HEK293 (cell line): ENCODE data around the gene ZC3H4.

Experiments
- CTCF ChIA-PET: fragments of 350-600 bp; formaldehyde crosslinking; extraction: SDS; loops from one replicate; lab custom pipeline; 2021; ENCODE audit warnings: antibody characterized with exemption; lab: Yijun Ruan, JAX
- POLR2A ChIA-PET: fragments of 300-600 bp; formaldehyde crosslinking; extraction: SDS; loops from one replicate; lab custom pipeline; 2020; ENCODE audit warnings: antibody characterized with exemption, inconsistent platforms; lab: Yijun Ruan, JAX
- H3K27ac ChIP-seq: fragments of 200-500 bp; sonication (Bioruptor generic); 2 replicates; pipeline ENCODE4 v1.5.1; 2014; ENCODE audit warnings: low read depth, low read length, control low read depth, inconsistent platforms; ENCODE audit errors: extremely low read depth
- H3K36me3 ChIP-seq, 2 experiments: fragments of 200-500 bp in 1 of 2; sonication (Bioruptor generic) in 1 of 2; 1 replicate in 1 of 2; 2 replicates in 1 of 2; pipeline ENCODE4 v1.5.1; 2014 to 2017; ENCODE audit warnings: inconsistent platforms in 2 of 2, low read length in 2 of 2; ENCODE audit not compliant: control insufficient read depth in 2 of 2, insufficient read depth in 1 of 2
- H3K4me1 ChIP-seq: fragments of 200-500 bp; sonication (Bioruptor generic); 2 replicates; pipeline ENCODE4 v1.5.1; 2014; ENCODE audit warnings: mild to moderate bottlenecking, low read length, inconsistent platforms; ENCODE audit not compliant: control insufficient read depth, insufficient read depth
- H3K4me3 ChIP-seq: 2 replicates; pipeline ENCODE4 v1.5.1; 2011; ENCODE audit warnings: low read depth, mild to moderate bottlenecking, control low read depth, low read length, moderate library complexity
- H3K9me3 ChIP-seq: fragments of 200-500 bp; sonication (Bioruptor generic); 2 replicates; pipeline ENCODE4 v1.5.1; 2014; ENCODE audit warnings: low read depth, low read length, inconsistent platforms; ENCODE audit not compliant: control insufficient read depth, insufficient read depth
- GFI1B ChIP-seq: fragments of 450-650 bp; formaldehyde crosslinking; IDR thresholded peaks from 2 replicates; pipeline ENCODE4 v1.5.1; 2016; ENCODE audit warnings: missing biosample characterization, missing genetic modification characterization
- GLIS1 ChIP-seq: fragments of 450-650 bp; formaldehyde crosslinking; IDR thresholded peaks from 2 replicates; pipeline ENCODE4 v1.5.1; 2016; ENCODE audit warnings: missing biosample characterization, missing genetic modification characterization
- KLF1 ChIP-seq: fragments of 450-650 bp; formaldehyde crosslinking; IDR thresholded peaks from 2 replicates; pipeline ENCODE4 v1.5.1; 2016; ENCODE audit warnings: missing biosample characterization, missing genetic modification characterization
- KLF16 ChIP-seq: fragments of 450-650 bp; formaldehyde crosslinking; IDR thresholded peaks from 2 replicates; pipeline ENCODE4 v1.5.1; 2017; ENCODE audit warnings: missing biosample characterization, missing genetic modification characterization
- KLF8 ChIP-seq: fragments of 450-650 bp; formaldehyde crosslinking; IDR thresholded peaks from 2 replicates; pipeline ENCODE4 v1.5.1; 2016; ENCODE audit warnings: missing biosample characterization, missing genetic modification characterization
- OVOL3 ChIP-seq: fragments of 450-650 bp; formaldehyde crosslinking; IDR thresholded peaks from 2 replicates; pipeline ENCODE4 v1.5.1; 2016; ENCODE audit warnings: missing biosample characterization, missing genetic modification characterization
- SP2 ChIP-seq: fragments of 450-650 bp; formaldehyde crosslinking; IDR thresholded peaks from 2 replicates; pipeline ENCODE4 v1.5.1; 2016; ENCODE audit warnings: missing biosample characterization, missing genetic modification characterization
- SP3 ChIP-seq: fragments of 450-650 bp; formaldehyde crosslinking; IDR thresholded peaks from 2 replicates; pipeline ENCODE4 v1.5.1; 2016; ENCODE audit warnings: missing biosample characterization, missing genetic modification characterization
- SP7 ChIP-seq: fragments of 450-650 bp; formaldehyde crosslinking; IDR thresholded peaks from 2 replicates; pipeline ENCODE4 v1.5.1; 2016; ENCODE audit warnings: missing biosample characterization, missing genetic modification characterization
- WT1 ChIP-seq: fragments of 450-650 bp; formaldehyde crosslinking; IDR thresholded peaks from 2 replicates; pipeline ENCODE4 v1.5.1; 2016; ENCODE audit warnings: missing biosample characterization, missing genetic modification characterization
- ZFHX2 ChIP-seq: fragments of 450-650 bp; formaldehyde crosslinking; conservative IDR thresholded peaks from 2 replicates; pipeline ENCODE4 v1.5.1; 2016; ENCODE audit warnings: missing biosample characterization, missing genetic modification characterization
- ZFP41 ChIP-seq: fragments of 450-650 bp; formaldehyde crosslinking; IDR thresholded peaks from 2 replicates; pipeline ENCODE4 v1.5.1; 2016; ENCODE audit warnings: missing biosample characterization, missing genetic modification characterization, borderline replicate concordance
- ZIC2 ChIP-seq: fragments of 450-650 bp; formaldehyde crosslinking; IDR thresholded peaks from 2 replicates; pipeline ENCODE4 v1.5.1; 2016; ENCODE audit warnings: missing biosample characterization, missing genetic modification characterization
- ZNF121 ChIP-seq: fragments of 450-650 bp; formaldehyde crosslinking; IDR thresholded peaks from 2 replicates; pipeline ENCODE4 v1.5.1; 2016; ENCODE audit warnings: missing biosample characterization, missing genetic modification characterization
- ZNF174 ChIP-seq: fragments of 450-650 bp; formaldehyde crosslinking; IDR thresholded peaks from 2 replicates; pipeline ENCODE4 v1.5.0; 2017; ENCODE audit warnings: missing biosample characterization, mild to moderate bottlenecking, missing genetic modification characterization
- ZNF248 ChIP-seq: fragments of 450-650 bp; formaldehyde crosslinking; IDR thresholded peaks from 2 replicates; pipeline ENCODE4 v1.5.1; 2017; ENCODE audit warnings: missing biosample characterization, missing genetic modification characterization
- ZNF335 ChIP-seq: fragments of 450-650 bp; formaldehyde crosslinking; conservative IDR thresholded peaks from 2 replicates; pipeline ENCODE4 v1.5.1; 2016; ENCODE audit warnings: missing biosample characterization, missing genetic modification characterization
- ZNF341 ChIP-seq: fragments of 450-650 bp; formaldehyde crosslinking; IDR thresholded peaks from 2 replicates; pipeline ENCODE4; 2016; ENCODE audit warnings: low read depth, missing biosample characterization, missing genetic modification characterization
- ZNF354C ChIP-seq: fragments of 450-650 bp; formaldehyde crosslinking; IDR thresholded peaks from 2 replicates; pipeline ENCODE4 v1.5.1; 2016; ENCODE audit warnings: missing biosample characterization, missing genetic modification characterization, low read depth, borderline replicate concordance
- ZNF416 ChIP-seq: fragments of 450-650 bp; formaldehyde crosslinking; IDR thresholded peaks from 2 replicates; pipeline ENCODE4 v1.5.1; 2016; ENCODE audit warnings: missing biosample characterization, missing genetic modification characterization
- ZNF501 ChIP-seq: fragments of 450-650 bp; formaldehyde crosslinking; IDR thresholded peaks from 2 replicates; pipeline ENCODE4 v1.5.1; 2016; ENCODE audit warnings: missing biosample characterization, missing genetic modification characterization
- ZNF660 ChIP-seq: fragments of 450-650 bp; IDR thresholded peaks from 2 replicates; pipeline ENCODE4 v1.5.1; 2018; ENCODE audit warnings: missing biosample characterization, mild to moderate bottlenecking, missing genetic modification characterization
- ZNF777 ChIP-seq: fragments of 450-650 bp; formaldehyde crosslinking; IDR thresholded peaks from 2 replicates; pipeline ENCODE4 v1.5.1; 2017; ENCODE audit warnings: missing biosample characterization, missing genetic modification characterization, borderline replicate concordance
- TF ChIP-seq, protein P1 (sequence below): fragments of 450-650 bp; formaldehyde crosslinking; IDR thresholded peaks from 2 replicates; pipeline ENCODE4 v1.5.1; 2016; ENCODE audit warnings: missing biosample characterization, missing genetic modification characterization
- TF ChIP-seq, protein P2 (sequence below): fragments of 450-650 bp; IDR thresholded peaks from 2 replicates; pipeline ENCODE4 v1.5.1; 2018; ENCODE audit warnings: missing biosample characterization, mild to moderate bottlenecking, missing genetic modification characterization
- TF ChIP-seq, protein P3 (sequence below): fragments of 450-650 bp; formaldehyde crosslinking; IDR thresholded peaks from 2 replicates; pipeline ENCODE4 v1.5.1; 2016; ENCODE audit warnings: missing biosample characterization, missing genetic modification characterization, low read depth
- TF ChIP-seq, protein P4 (sequence below): fragments of 450-650 bp; formaldehyde crosslinking; IDR thresholded peaks from 2 replicates; pipeline ENCODE4 v1.5.1; 2016; ENCODE audit warnings: missing biosample characterization, missing genetic modification characterization, borderline replicate concordance

ZC3H4 gene

DNA sequence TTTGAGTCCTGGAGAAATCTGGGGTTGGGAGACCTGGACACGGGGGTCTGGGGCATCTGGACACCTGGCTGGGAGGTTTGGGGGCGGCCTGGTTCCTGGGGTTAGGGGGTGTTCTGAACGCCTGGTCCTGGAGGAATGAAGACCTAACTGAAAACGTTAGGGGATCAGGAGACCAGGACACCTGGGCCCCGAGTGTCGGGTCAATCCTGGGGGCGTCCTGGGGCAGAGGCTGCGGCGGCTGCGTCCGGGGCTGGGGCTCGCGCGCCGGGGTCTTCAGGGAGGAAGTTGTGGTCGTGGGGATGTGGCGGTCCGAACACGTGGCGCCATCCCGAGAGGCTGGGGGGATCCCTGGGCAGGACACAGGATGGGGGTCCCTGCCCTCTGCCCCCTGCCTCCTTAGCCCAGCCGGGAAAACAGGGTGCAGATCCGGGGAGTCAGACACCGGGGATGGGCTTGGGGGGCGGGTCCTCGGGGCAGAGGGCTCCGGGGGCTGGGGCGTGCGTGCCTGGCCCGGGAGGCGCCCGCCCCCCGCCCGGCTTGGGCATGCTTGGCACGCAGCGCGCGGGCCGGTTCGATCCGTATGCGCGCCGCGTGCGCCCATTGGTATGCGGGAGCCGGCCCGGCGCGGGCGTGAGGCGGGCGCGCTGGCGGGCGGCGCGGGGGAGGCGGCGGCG lies 93.3 kb downstream of the ZC3H4 start (continued):
- TF ChIP-seq, protein P1, sequence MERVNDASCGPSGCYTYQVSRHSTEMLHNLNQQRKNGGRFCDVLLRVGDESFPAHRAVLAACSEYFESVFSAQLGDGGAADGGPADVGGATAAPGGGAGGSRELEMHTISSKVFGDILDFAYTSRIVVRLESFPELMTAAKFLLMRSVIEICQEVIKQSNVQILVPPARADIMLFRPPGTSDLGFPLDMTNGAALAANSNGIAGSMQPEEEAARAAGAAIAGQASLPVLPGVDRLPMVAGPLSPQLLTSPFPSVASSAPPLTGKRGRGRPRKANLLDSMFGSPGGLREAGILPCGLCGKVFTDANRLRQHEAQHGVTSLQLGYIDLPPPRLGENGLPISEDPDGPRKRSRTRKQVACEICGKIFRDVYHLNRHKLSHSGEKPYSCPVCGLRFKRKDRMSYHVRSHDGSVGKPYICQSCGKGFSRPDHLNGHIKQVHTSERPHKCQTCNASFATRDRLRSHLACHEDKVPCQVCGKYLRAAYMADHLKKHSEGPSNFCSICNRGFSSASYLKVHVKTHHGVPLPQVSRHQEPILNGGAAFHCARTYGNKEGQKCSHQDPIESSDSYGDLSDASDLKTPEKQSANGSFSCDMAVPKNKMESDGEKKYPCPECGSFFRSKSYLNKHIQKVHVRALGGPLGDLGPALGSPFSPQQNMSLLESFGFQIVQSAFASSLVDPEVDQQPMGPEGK (tag by site-specific recombination): peak; percentile 61
- TF ChIP-seq OVOL3 (no peak), ZNF248 (tag by site-specific recombination) (no peak), ZNF416 (tag by site-specific recombination) (no peak), ZFHX2 (peak; percentile 11; the same call in 1 of the 2 replicates), ZNF174 (tag by site-specific recombination) (no peak), ZNF335 (peak; percentile 70), ZNF501 (tag by site-specific recombination) (0 out of 2 replicates have a peak, but pooled peaks have one; percentile 20), WT1 (tag by site-specific recombination) (0 out of 2 replicates have a peak, but pooled peaks have one; percentile 11), ZNF354C (no peak)
- TF ChIP-seq, protein P2, sequence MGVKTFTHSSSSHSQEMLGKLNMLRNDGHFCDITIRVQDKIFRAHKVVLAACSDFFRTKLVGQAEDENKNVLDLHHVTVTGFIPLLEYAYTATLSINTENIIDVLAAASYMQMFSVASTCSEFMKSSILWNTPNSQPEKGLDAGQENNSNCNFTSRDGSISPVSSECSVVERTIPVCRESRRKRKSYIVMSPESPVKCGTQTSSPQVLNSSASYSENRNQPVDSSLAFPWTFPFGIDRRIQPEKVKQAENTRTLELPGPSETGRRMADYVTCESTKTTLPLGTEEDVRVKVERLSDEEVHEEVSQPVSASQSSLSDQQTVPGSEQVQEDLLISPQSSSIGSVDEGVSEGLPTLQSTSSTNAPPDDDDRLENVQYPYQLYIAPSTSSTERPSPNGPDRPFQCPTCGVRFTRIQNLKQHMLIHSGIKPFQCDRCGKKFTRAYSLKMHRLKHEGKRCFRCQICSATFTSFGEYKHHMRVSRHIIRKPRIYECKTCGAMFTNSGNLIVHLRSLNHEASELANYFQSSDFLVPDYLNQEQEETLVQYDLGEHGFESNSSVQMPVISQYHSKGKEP (tag by site-specific recombination): no peak

DNA sequence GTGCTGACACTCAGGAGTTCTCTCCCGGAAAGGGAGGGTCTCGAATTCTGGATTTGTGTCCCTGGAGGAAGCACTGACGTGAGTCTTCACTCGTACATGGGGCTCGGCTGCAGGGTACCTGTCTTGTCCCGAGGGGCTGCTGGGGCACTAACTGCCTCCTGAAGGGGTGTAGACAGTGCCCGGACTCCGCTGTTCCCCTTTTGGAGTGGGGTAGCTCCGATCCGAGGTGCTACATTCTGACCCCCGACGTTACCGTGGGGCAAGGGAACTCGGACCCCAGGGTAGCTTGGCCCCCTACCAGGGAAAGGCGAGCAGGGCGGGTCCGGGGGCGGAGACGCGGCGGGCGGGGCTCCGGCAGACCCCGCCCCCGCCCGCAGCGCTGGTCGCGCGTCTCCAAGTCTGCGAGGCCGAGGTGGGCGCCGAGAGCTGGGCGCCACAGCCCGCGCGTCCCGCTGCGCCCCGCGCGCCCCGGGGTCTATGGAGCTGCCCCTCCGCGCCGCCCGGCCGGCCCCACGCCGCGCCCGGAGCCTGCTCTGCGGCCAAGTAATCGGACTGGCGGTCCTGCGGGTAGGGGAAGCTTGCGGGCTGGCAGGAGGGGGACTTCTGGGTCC lies 94.0 kb downstream of the ZC3H4 start, which contains the start of gene NPAS1:
Gene NPAS1, plus strand, starts transcription at position 407 of the 611 bp plus-strand sequence. CDS start 1,211 bp downstream, outside the sequence.
- ChIA-PET CTCF (interaction anchor here (0.6 to 1.3 kb wide), 6 partner anchors 10 to 263 kb away, joined by 3 to 4 read pairs (median 3); no protein-coding TSS in a partner anchor), POLR2A (interaction anchor here (0.6 to 1.4 kb wide), 5 partner anchors 16 to 237 kb away, joined by 3 to 7 read pairs (median 4); partner anchors contain the start of gene ZC3H4)
- Histone ChIP-seq H3K4me3 (peak within 1 kb of the TSS; percentile 36), H3K27ac (no peak within 1 kb of the TSS), H3K9me3 (no peaks in the 10 kb centered on the region), H3K36me3 (no peaks in the 10 kb centered on the region), H3K4me1 (peaks cover 18% of the 10 kb centered on the region)
- TF ChIP-seq ZFHX2: peak; percentile 56; the same call in 1 of the 2 replicates
- no peak for TF ChIP-seq ZNF660 (tag by site-specific recombination)
- TF ChIP-seq SP3 (tag by site-specific recombination): peak; percentile 80
- TF ChIP-seq ZFP41 (tag by site-specific recombination): no peak
- 0 out of 2 replicates have a peak, but pooled peaks have one; percentile 21 for TF ChIP-seq SP7 (tag by site-specific recombination)
- TF ChIP-seq, protein P1 (tag by site-specific recombination): peak; percentile 67
- TF ChIP-seq KLF1: peak; percentile 76
- TF ChIP-seq, protein P3, sequence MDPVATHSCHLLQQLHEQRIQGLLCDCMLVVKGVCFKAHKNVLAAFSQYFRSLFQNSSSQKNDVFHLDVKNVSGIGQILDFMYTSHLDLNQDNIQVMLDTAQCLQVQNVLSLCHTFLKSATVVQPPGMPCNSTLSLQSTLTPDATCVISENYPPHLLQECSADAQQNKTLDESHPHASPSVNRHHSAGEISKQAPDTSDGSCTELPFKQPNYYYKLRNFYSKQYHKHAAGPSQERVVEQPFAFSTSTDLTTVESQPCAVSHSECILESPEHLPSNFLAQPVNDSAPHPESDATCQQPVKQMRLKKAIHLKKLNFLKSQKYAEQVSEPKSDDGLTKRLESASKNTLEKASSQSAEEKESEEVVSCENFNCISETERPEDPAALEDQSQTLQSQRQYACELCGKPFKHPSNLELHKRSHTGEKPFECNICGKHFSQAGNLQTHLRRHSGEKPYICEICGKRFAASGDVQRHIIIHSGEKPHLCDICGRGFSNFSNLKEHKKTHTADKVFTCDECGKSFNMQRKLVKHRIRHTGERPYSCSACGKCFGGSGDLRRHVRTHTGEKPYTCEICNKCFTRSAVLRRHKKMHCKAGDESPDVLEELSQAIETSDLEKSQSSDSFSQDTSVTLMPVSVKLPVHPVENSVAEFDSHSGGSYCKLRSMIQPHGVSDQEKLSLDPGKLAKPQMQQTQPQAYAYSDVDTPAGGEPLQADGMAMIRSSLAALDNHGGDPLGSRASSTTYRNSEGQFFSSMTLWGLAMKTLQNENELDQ (tag by site-specific recombination): no peak
- peak; percentile 48 for TF ChIP-seq SP2 (tag by site-specific recombination)
- TF ChIP-seq KLF8 (tag by site-specific recombination): peak; percentile 74; the same call in 1 of the 2 replicates
- peak; percentile 38; the same call in 1 of the 2 replicates for TF ChIP-seq ZIC2 (tag by site-specific recombination)
- TF ChIP-seq, protein P4, sequence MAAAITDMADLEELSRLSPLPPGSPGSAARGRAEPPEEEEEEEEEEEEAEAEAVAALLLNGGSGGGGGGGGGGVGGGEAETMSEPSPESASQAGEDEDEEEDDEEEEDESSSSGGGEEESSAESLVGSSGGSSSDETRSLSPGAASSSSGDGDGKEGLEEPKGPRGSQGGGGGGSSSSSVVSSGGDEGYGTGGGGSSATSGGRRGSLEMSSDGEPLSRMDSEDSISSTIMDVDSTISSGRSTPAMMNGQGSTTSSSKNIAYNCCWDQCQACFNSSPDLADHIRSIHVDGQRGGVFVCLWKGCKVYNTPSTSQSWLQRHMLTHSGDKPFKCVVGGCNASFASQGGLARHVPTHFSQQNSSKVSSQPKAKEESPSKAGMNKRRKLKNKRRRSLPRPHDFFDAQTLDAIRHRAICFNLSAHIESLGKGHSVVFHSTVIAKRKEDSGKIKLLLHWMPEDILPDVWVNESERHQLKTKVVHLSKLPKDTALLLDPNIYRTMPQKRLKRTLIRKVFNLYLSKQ (tag by site-specific recombination): no peak
- no peak for TF ChIP-seq ZNF341
- TF ChIP-seq KLF16 (tag by site-specific recombination): no peak
- no peak for TF ChIP-seq ZNF121 (tag by site-specific recombination)
- TF ChIP-seq ZNF777 (tag by site-specific recombination): peak; percentile 63; the same call in 1 of the 2 replicates
- TF ChIP-seq GLIS1: peak; percentile 87
- TF ChIP-seq GFI1B (tag by site-specific recombination): no peak
